GM23338 (cell line): ENCODE data around the gene CDH4.

Experiments used
- CREB1 ChIP-seq: fragments of 250-450 bp; sonication (Bioruptor Pico); IDR thresholded peaks from 2 replicates; pipeline ENCODE4 v1.5.0; 2020; ENCODE audit warnings: low read depth, mild to moderate bottlenecking, moderate library complexity
- CTCF ChIP-seq, 2 experiments: fragments of 200-600 bp in 1 of 2; sonication (generic) in 1 of 2; conservative IDR thresholded peaks; 2 replicates each; pipeline versions ENCODE4 v1.5.1 to v1.6.1; 2016 to 2017; ENCODE audit warnings: antibody characterized with exemption in 2 of 2, low read depth in 2 of 2, mild to moderate bottlenecking in 2 of 2, moderate library complexity in 1 of 2
- ETS1 ChIP-seq: IDR thresholded peaks from 2 replicates; pipeline ENCODE4 v1.6.1; 2016; ENCODE audit warnings: antibody characterized with exemption
- EZH2 ChIP-seq: fragments of 200-600 bp; sonication (generic); IDR thresholded peaks from one replicate; pipeline ENCODE4 v1.8.0; 2017; ENCODE audit warnings: antibody characterized with exemption, mild to moderate bottlenecking, low read depth; ENCODE audit not compliant: unreplicated experiment
- EZH2phosphoT487 ChIP-seq: fragments of 200-600 bp; sonication (generic); IDR thresholded peaks from one replicate; pipeline ENCODE4 v1.8.1; 2018; ENCODE audit warnings: antibody characterized with exemption; ENCODE audit not compliant: unreplicated experiment
- JUNB ChIP-seq: IDR thresholded peaks from one replicate; pipeline ENCODE4 v1.6.1; 2016; ENCODE audit warnings: antibody characterized with exemption; ENCODE audit not compliant: unreplicated experiment
- POLR2AphosphoS5 ChIP-seq: IDR thresholded peaks from 2 replicates; pipeline ENCODE4 v1.6.1; 2016; ENCODE audit warnings: antibody characterized with exemption, low read depth
- REST ChIP-seq: IDR thresholded peaks from one replicate; pipeline ENCODE4 v1.6.1; 2018; ENCODE audit warnings: antibody characterized with exemption; ENCODE audit not compliant: unreplicated experiment
- ZNF114 ChIP-seq: fragments of 250-450 bp; sonication (Bioruptor Pico); IDR thresholded peaks from 2 replicates; pipeline ENCODE4 v1.5.0; 2020; ENCODE audit warnings: mild to moderate bottlenecking, moderate library complexity
- ZNF462 ChIP-seq: fragments of 250-450 bp; sonication (Bioruptor Pico); IDR thresholded peaks from 2 replicates; pipeline ENCODE4 v1.5.0; 2020; ENCODE audit warnings: mild to moderate bottlenecking, moderate library complexity

- no peak for TF ChIP-seq POLR2AphosphoS5
- no peak for TF ChIP-seq CTCF (conservative IDR thresholded peaks at IDR 0.05; ENCODE audit: low read depth in 2 of 2)
- no peak for TF ChIP-seq EZH2
- no peak for TF ChIP-seq EZH2phosphoT487
- TF ChIP-seq CREB1 (CRISPR knock-in tag) = no peak
- TF ChIP-seq ZNF114 = no peak
- no peak for TF ChIP-seq ZNF462 (CRISPR knock-in tag)
- no peak for TF ChIP-seq REST
- TF ChIP-seq JUNB = no peak
- no peak for TF ChIP-seq ETS1
Measured at GRCh38 chr20:61846741-61847419, 594.8 kb downstream of the CDH4 start.
